NT2/D1 (cell line): ENCODE data around the gene DCHS1.

Experiments used
- SUZ12 ChIP-seq: IDR thresholded peaks from 2 replicates; pipeline ENCODE4 v1.6.1; 2011; ENCODE audit not compliant: insufficient read length, insufficient read depth; ENCODE audit errors: extremely low read depth
- YY1 ChIP-seq: IDR thresholded peaks from 2 replicates; pipeline ENCODE4 v1.6.1; 2011; ENCODE audit not compliant: insufficient read length, insufficient read depth
- ZNF274 ChIP-seq: IDR thresholded peaks from 2 replicates; pipeline ENCODE4 v1.6.1; 2011; ENCODE audit warnings: mild to moderate bottlenecking, low read depth, low read length

- TF ChIP-seq ZNF274 = no peak
- TF ChIP-seq YY1 = no peak
- TF ChIP-seq SUZ12 = no peak
These were observed 8.9 kb upstream of the DCHS1 start for GRCh38 chr11:6664551-6664950.
